Panc1 (cell line): ENCODE results near the gene SUFU. TPM values are rescaled to one million over a fixed set of nuclear protein-coding genes. Genes with fewer than 3 reads are reported as not detected.

Experiments used
- ATAC-seq: fragments of 200-7000 bp; cut with Tn5 transposase; 2 replicates; pipeline ENCODE4 v1.9.1; 2020; ENCODE audit warnings: mild to moderate bottlenecking, moderate library complexity
- BruUV-seq: library from RNA; stranded (reverse); fragments of 400-500 nt; replicated peaks from 2 replicates; lab custom pipeline; 2021; lab: Mats Ljungman, UMichigan
- CTCF ChIA-PET: fragments of 300-600 bp; sonication (Branson Sonifier 250); formaldehyde crosslinking; loops from one replicate; lab custom pipeline; 2022; ENCODE audit warnings: antibody characterized with exemption; lab: Charles Lee
- POLR2A ChIA-PET: fragments of 300-600 bp; sonication (Branson Sonifier 250); formaldehyde crosslinking; loops from one replicate; lab custom pipeline; 2022; ENCODE audit warnings: antibody characterized with exemption; lab: Charles Lee
- DNase-seq: peaks from one replicate; pipeline ENCODE4 v3.0.0-alpha.2; 2010; ENCODE audit warnings: low read depth, low spot score
- H3K27ac ChIP-seq: 2 replicates; pipeline ENCODE4 v1.5.1; 2011; ENCODE audit warnings: mild to moderate bottlenecking, low read length, inconsistent platforms
- H3K27me3 ChIP-seq: fragments of 200-500 bp; sonication (Bioruptor generic); 2 replicates; pipeline ENCODE4 v1.6.0; 2014; ENCODE audit warnings: low read length, inconsistent platforms; ENCODE audit not compliant: control insufficient read depth, insufficient read depth
- H3K36me3 ChIP-seq: fragments of 200-500 bp; sonication (Bioruptor generic); 2 replicates; pipeline ENCODE4 v1.5.1; 2014; ENCODE audit warnings: inconsistent platforms, mild to moderate bottlenecking, low read length, moderate library complexity; ENCODE audit not compliant: control insufficient read depth, insufficient read depth
- H3K4me1 ChIP-seq: 2 replicates; pipeline ENCODE4 v1.5.1; 2011; ENCODE audit warnings: inconsistent platforms, mild to moderate bottlenecking, low read length, moderate library complexity; ENCODE audit not compliant: control insufficient read depth, insufficient read depth
- H3K4me3 ChIP-seq, 2 experiments: 2 replicates each; pipeline ENCODE4 v1.5.1; 2011 to 2012; ENCODE audit warnings: low read depth in 2 of 2, low read length in 2 of 2, mild to moderate bottlenecking in 2 of 2, inconsistent platforms in 1 of 2, moderate library complexity in 1 of 2
- H3K9me3 ChIP-seq: fragments of 200-500 bp; sonication (Bioruptor generic); 2 replicates; pipeline ENCODE4 v1.5.1; 2014; ENCODE audit warnings: low read depth, mild to moderate bottlenecking, inconsistent platforms, low read length, moderate library complexity; ENCODE audit not compliant: control insufficient read depth, insufficient read depth
- POLR2AphosphoS5 ChIP-seq: IDR thresholded peaks from 2 replicates; pipeline ENCODE4 v1.6.1; 2012; ENCODE audit warnings: mild to moderate bottlenecking, low read depth, low read length, moderate library complexity
- REST ChIP-seq, 2 experiments: IDR thresholded peaks; 2 replicates each; pipeline ENCODE4 v1.6.1; 2011 to 2012; ENCODE audit warnings: low read depth in 2 of 2, control low read depth in 1 of 2, low read length in 1 of 2, mild to moderate bottlenecking in 1 of 2, moderate library complexity in 1 of 2; ENCODE audit not compliant: insufficient read depth in 1 of 2
- SIN3A ChIP-seq: IDR thresholded peaks from 2 replicates; pipeline ENCODE4 v1.6.1; 2012; ENCODE audit warnings: low read depth, mild to moderate bottlenecking, low read length, moderate library complexity, borderline replicate concordance; ENCODE audit not compliant: insufficient read depth
- TCF7L2 ChIP-seq: IDR thresholded peaks from 2 replicates; pipeline ENCODE4 v1.6.1; 2011; ENCODE audit warnings: mild to moderate bottlenecking, low read depth, low read length, inconsistent platforms
- in situ Hi-C: cut with HindIII; loops from 2 replicates; pipeline ENCODE4 v1.10.0; 2016; ENCODE audit warnings: low sequenced_read_pairs, low pct_unique_long_range_greater_than_20kb
- intact Hi-C: fragments of 100-400 bp; cut with micrococcal nuclease; formaldehyde crosslinking; loops from one replicate; pipeline ENCODE4 v1.10.0; 2022; ENCODE audit not compliant: unreplicated experiment
- total RNA-seq: library from RNA; stranded (reverse); gene quantifications from one replicate; pipeline ENCODE4 v1.2.1, GENCODE V29; 2021; ENCODE audit not compliant: unreplicated experiment
- TF ChIP-seq, protein P1 (sequence below): fragments of 450-650 bp; IDR thresholded peaks from 2 replicates; pipeline ENCODE4 v1.5.1; 2017; ENCODE audit warnings: mild to moderate bottlenecking

Gene SUFU
- total RNA-seq, 1 experiment from 2014 or later = 9.5 TPM

DNA sequence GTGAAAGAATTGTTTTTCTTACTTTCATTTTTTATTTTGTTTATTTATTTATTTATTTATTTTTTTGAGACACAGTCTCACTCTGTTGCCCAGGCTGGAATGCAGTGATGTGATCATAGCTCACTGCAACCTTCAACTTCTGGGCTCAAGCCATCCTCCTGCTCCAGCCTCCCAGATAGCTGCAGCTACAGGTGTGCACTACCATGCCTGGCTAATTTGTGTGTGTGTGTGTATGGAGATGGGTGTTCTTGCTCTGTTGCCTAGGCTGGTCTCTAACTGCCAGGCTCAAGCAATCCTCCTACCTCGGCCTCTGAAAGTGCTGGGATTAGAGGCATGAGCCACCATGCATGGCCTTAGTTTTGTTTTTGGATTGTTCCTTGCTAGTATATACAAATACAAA, 85.1 kb downstream of the SUFU start:
- Histone ChIP-seq H3K27me3 (no peaks in the 10 kb centered on the region), H3K9me3 (no peaks in the 10 kb centered on the region), H3K4me3 (no peak overlapping the region), H3K4me1 (no peaks in the 10 kb centered on the region), H3K27ac (no peak overlapping the region), H3K36me3 (no peaks in the 10 kb centered on the region)
- BruUV-seq = no TSS peak
- no peak for DNase-seq
- no peak for ATAC-seq
- TF ChIP-seq, protein P1, sequence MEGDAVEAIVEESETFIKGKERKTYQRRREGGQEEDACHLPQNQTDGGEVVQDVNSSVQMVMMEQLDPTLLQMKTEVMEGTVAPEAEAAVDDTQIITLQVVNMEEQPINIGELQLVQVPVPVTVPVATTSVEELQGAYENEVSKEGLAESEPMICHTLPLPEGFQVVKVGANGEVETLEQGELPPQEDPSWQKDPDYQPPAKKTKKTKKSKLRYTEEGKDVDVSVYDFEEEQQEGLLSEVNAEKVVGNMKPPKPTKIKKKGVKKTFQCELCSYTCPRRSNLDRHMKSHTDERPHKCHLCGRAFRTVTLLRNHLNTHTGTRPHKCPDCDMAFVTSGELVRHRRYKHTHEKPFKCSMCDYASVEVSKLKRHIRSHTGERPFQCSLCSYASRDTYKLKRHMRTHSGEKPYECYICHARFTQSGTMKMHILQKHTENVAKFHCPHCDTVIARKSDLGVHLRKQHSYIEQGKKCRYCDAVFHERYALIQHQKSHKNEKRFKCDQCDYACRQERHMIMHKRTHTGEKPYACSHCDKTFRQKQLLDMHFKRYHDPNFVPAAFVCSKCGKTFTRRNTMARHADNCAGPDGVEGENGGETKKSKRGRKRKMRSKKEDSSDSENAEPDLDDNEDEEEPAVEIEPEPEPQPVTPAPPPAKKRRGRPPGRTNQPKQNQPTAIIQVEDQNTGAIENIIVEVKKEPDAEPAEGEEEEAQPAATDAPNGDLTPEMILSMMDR = no peak
- no peak for TF ChIP-seq REST (IDR thresholded peaks at IDR 0.05; ENCODE audit: insufficient read depth in 1 of 2, low read depth in 2 of 2, low read length in 1 of 2)
- TF ChIP-seq POLR2AphosphoS5 = no peak
- TF ChIP-seq TCF7L2 = no peak
- TF ChIP-seq SIN3A = no peak
- ChIA-PET CTCF (no interaction called here), POLR2A (no interaction called here)
- intact Hi-C loops = no loop called here
- in situ Hi-C loops = no loop called here

DNA sequence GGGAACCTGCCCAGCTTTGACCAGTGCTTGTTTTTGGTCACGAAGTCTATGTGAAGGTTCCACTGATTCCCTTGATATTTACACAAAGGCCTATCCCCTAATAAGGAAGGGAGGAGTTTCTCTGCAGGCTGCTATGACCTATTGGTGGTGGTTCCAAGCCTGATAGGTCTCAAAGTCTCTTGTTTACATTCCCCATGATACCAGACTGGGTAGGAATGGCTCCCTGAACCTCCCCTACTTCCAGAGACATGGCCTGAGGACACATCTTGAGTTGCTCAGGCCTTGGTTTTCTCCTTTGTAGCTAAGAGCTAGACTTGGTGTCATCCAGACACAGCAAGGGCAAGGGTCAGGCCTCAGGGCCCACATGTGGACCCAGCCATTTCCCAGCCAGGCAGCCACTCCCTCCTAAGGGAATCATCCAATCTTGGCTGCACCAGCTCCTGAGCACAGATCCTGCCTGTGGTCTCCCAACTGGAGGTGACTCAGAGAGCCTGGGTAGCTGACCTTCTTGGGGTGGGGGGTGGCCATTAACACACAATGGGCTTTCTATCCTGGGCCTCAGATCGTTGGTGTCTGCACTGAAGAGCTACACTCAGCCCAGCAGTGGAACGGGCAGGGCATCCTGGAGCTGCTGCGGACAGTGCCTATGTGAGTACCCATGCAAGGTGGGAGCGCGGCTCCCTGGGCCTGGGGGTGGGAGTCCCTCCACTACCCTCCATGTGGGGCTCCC, 89.5 kb downstream of the SUFU start:
- in situ Hi-C loops = no loop called here

More for the DNA sequence above, 89.5 kb downstream of the SUFU start:
- Histone ChIP-seq H3K27ac (no peak overlapping the region), H3K9me3 (no peaks in the 10 kb centered on the region), H3K4me1 (no peaks in the 10 kb centered on the region), H3K4me3 (no peak overlapping the region), H3K36me3 (no peaks in the 10 kb centered on the region), H3K27me3 (no peaks in the 10 kb centered on the region)
- no TSS peak for BruUV-seq
- DNase-seq (no peak), ATAC-seq (no peak)
- ChIA-PET POLR2A (interaction anchor here (0.6 kb wide), 2 partner anchors 62 to 317 kb away, joined by 3 to 4 read pairs; no protein-coding TSS in a partner anchor), CTCF (no interaction called here)
- intact Hi-C loops = loop anchor here (5.0 kb wide), 1 partner anchor 66 kb away; no protein-coding TSS in a partner anchor
- no peak for TF ChIP-seq POLR2AphosphoS5
- no peak for TF ChIP-seq TCF7L2
- no peak for TF ChIP-seq SIN3A
- TF ChIP-seq REST (IDR thresholded peaks at IDR 0.05; ENCODE audit: insufficient read depth in 1 of 2, low read depth in 2 of 2, low read length in 1 of 2) = no peak
- TF ChIP-seq, protein P1 = no peak
